ENCODE data around the gene ARFGAP3. TPM values are rescaled to one million over a fixed set of nuclear protein-coding genes. Genes with fewer than 3 reads are reported as not detected.

The ARFGAP3 gene
- total RNA-seq, 4 donors from 2014 or later: 28.2 to 43.8 (median 36.0) TPM

- no peak for TF ChIP-seq POLR2A (IDR thresholded peaks at IDR 0.05)
- TF ChIP-seq, protein P1, sequence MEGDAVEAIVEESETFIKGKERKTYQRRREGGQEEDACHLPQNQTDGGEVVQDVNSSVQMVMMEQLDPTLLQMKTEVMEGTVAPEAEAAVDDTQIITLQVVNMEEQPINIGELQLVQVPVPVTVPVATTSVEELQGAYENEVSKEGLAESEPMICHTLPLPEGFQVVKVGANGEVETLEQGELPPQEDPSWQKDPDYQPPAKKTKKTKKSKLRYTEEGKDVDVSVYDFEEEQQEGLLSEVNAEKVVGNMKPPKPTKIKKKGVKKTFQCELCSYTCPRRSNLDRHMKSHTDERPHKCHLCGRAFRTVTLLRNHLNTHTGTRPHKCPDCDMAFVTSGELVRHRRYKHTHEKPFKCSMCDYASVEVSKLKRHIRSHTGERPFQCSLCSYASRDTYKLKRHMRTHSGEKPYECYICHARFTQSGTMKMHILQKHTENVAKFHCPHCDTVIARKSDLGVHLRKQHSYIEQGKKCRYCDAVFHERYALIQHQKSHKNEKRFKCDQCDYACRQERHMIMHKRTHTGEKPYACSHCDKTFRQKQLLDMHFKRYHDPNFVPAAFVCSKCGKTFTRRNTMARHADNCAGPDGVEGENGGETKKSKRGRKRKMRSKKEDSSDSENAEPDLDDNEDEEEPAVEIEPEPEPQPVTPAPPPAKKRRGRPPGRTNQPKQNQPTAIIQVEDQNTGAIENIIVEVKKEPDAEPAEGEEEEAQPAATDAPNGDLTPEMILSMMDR (IDR thresholded peaks at IDR 0.05 in 4 of 5, conservative IDR thresholded peaks at IDR 0.05 in 1 of 5): no peak
- H3K27ac ChIP-seq: no peak overlapping the region
- in situ Hi-C loops (cut with MboI; ENCODE audit: low sequenced_read_pairs in 4 of 4) (no loop called here), intact Hi-C loops (cut with DNase I; ENCODE audit: low total_unique reads) (no loop called here)
- H3K27me3 ChIP-seq: no peaks in the 10 kb centered on the region
- peaks cover 0 to 49% of the 10 kb centered on the region in 2 donors for H3K36me3 ChIP-seq
- H3K4me3 ChIP-seq: no peak overlapping the region
- ATAC-seq (no peak), DNase-seq (no peak)
- no peaks in the 10 kb centered on the region for H3K9me3 ChIP-seq
- peaks cover 12 to 18% of the 10 kb centered on the region in 2 donors for H3K4me1 ChIP-seq
Measured at GRCh38 chr22:42887120-42887519, 30.0 kb upstream of the ARFGAP3 start.

GRCh38 chr22:42885446-42885845 is 28.4 kb upstream of the ARFGAP3 start:
- intact Hi-C loops (cut with DNase I; ENCODE audit: low total_unique reads) (no loop called here), in situ Hi-C loops (cut with MboI; ENCODE audit: low sequenced_read_pairs in 4 of 4) (no loop called here)
- ATAC-seq (no peak), DNase-seq (no peak)
- Histone ChIP-seq H3K27ac (peak overlapping the region; percentile 19 to 92 (median 60)), H3K27me3 (no peaks in the 10 kb centered on the region), H3K9me3 (no peaks in the 10 kb centered on the region), H3K4me3 (no peak overlapping the region), H3K36me3 (peaks cover 0 to 44% of the 10 kb centered on the region in 2 donors), H3K4me1 (peaks cover 23 to 30% of the 10 kb centered on the region in 2 donors)
- TF ChIP-seq, protein P1 (IDR thresholded peaks at IDR 0.05 in 4 of 5, conservative IDR thresholded peaks at IDR 0.05 in 1 of 5): no peak

GRCh38 chr22:42884616-42885375 is 27.7 kb upstream of the ARFGAP3 start:
- intact Hi-C loops (cut with DNase I; ENCODE audit: low total_unique reads): no loop called here
- no peak overlapping the region for H3K4me3 ChIP-seq
- no peak for DNase-seq
- in situ Hi-C loops (cut with MboI; ENCODE audit: low sequenced_read_pairs in 4 of 4): no loop called here
- TF ChIP-seq, protein P1 (IDR thresholded peaks at IDR 0.05 in 4 of 5, conservative IDR thresholded peaks at IDR 0.05 in 1 of 5): no peak
- no peak for TF ChIP-seq POLR2A (IDR thresholded peaks at IDR 0.05)
- peak overlapping the region; percentile 34 to 92 (median 60) for H3K27ac ChIP-seq
- H3K27me3 ChIP-seq: no peaks in the 10 kb centered on the region
- no peaks in the 10 kb centered on the region for H3K9me3 ChIP-seq
- peaks cover 27 to 36% of the 10 kb centered on the region in 2 donors for H3K4me1 ChIP-seq
- peaks cover 0 to 38% of the 10 kb centered on the region in 2 donors for H3K36me3 ChIP-seq
- ATAC-seq: no peak

GRCh38 chr22:42883970-42884369 is 26.9 kb upstream of the ARFGAP3 start:
- in situ Hi-C loops (cut with MboI; ENCODE audit: low sequenced_read_pairs in 4 of 4) (no loop called here), intact Hi-C loops (cut with DNase I; ENCODE audit: low total_unique reads) (no loop called here)
- Histone ChIP-seq H3K4me3 (no peak overlapping the region), H3K36me3 (peaks cover 0 to 35% of the 10 kb centered on the region in 2 donors), H3K9me3 (no peaks in the 10 kb centered on the region), H3K27ac (peak overlapping the region; percentile 34 to 92 (median 78)), H3K4me1 (peaks cover 27 to 44% of the 10 kb centered on the region in 2 donors), H3K27me3 (no peaks in the 10 kb centered on the region)
- TF ChIP-seq POLR2A (IDR thresholded peaks at IDR 0.05): no peak
- TF ChIP-seq, protein P1 (IDR thresholded peaks at IDR 0.05 in 4 of 5, conservative IDR thresholded peaks at IDR 0.05 in 1 of 5): no peak
- DNase-seq: no peak
- ATAC-seq: no peak
